Caco-2 (cell line): ENCODE measurements around the gene SLC1A7. TPM values are rescaled to one million over a fixed set of nuclear protein-coding genes. Genes with fewer than 3 reads are reported as not detected.

Source experiments
- BruUV-seq: library from RNA; stranded (reverse); fragments of 400-500 nt; replicated peaks from 2 replicates; lab custom pipeline; 2021; lab: Mats Ljungman, UMichigan
- CTCF ChIA-PET: fragments of 300-600 bp; sonication (Branson Sonifier 250); formaldehyde crosslinking; loops from one replicate; lab custom pipeline; 2022; ENCODE audit warnings: antibody characterized with exemption; lab: Charles Lee
- POLR2A ChIA-PET: fragments of 300-600 bp; sonication (Branson Sonifier 250); formaldehyde crosslinking; loops from one replicate; lab custom pipeline; 2022; ENCODE audit warnings: antibody characterized with exemption; lab: Charles Lee
- DNase-seq, 2 experiments: peaks; one replicate each; pipeline versions ENCODE4 v3.0.0 to v3.0.0-alpha.2; 2020 to 2022
- H3K27me3 ChIP-seq: replicated peaks from 2 replicates; pipeline ENCODE4 v1.6.0; 2011; ENCODE audit warnings: low read length; ENCODE audit not compliant: control insufficient read depth, insufficient read depth
- H3K36me3 ChIP-seq: 2 replicates; pipeline ENCODE4 v1.5.1; 2011; ENCODE audit warnings: low read length; ENCODE audit not compliant: control insufficient read depth, insufficient read depth
- H3K4me1 ChIP-seq: fragments of 250-450 bp; sonication (Bioruptor Pico); 2 replicates; pipeline ENCODE4 v1.5.1; 2020; ENCODE audit warnings: mild to moderate bottlenecking
- H3K4me3 ChIP-seq: 2 replicates; pipeline ENCODE4 v1.5.1; 2011; ENCODE audit warnings: low read depth, mild to moderate bottlenecking, control low read depth, low read length
- H3K9me3 ChIP-seq: fragments of 250-450 bp; sonication (Bioruptor Pico); 2 replicates; pipeline ENCODE4 v1.5.1; 2020; ENCODE audit warnings: mild to moderate bottlenecking, moderate library complexity
- H3K27ac Mint-ChIP-seq: one replicate; pipeline ENCODE4 v1.8.0; 2022; ENCODE audit warnings: mixed read lengths; ENCODE audit not compliant: unreplicated experiment
- H3K27me3 Mint-ChIP-seq: one replicate; pipeline ENCODE4 v1.8.0; 2022; ENCODE audit warnings: mixed read lengths; ENCODE audit not compliant: insufficient read depth, unreplicated experiment
- H3K36me3 Mint-ChIP-seq: one replicate; pipeline ENCODE4 v1.8.0; 2022; ENCODE audit warnings: mild to moderate bottlenecking, mixed read lengths; ENCODE audit not compliant: insufficient read depth, unreplicated experiment
- H3K4me1 Mint-ChIP-seq: one replicate; pipeline ENCODE4 v1.8.0; 2022; ENCODE audit warnings: low read depth, mixed read lengths; ENCODE audit not compliant: unreplicated experiment
- H3K4me3 Mint-ChIP-seq: one replicate; pipeline ENCODE4 v1.8.0; 2022; ENCODE audit warnings: mild to moderate bottlenecking, moderate library complexity, mixed read lengths; ENCODE audit not compliant: unreplicated experiment
- H3K9me3 Mint-ChIP-seq: one replicate; pipeline ENCODE4 v1.8.0; 2022; ENCODE audit warnings: mixed read lengths; ENCODE audit not compliant: unreplicated experiment
- CTCF ChIP-seq, 2 experiments: fragments of 200-600 bp in 1 of 2; IDR thresholded peaks; 1 replicate in 1 of 2; 2 replicates in 1 of 2; pipeline versions ENCODE4 v1.5.1 to v1.8.0; 2011 to 2022; ENCODE audit warnings: antibody characterized with exemption in 1 of 2, control low read depth in 1 of 2, inconsistent platforms in 1 of 2, low read depth in 1 of 2, low read length in 1 of 2, mild to moderate bottlenecking in 1 of 2, moderate library complexity in 1 of 2; ENCODE audit not compliant: insufficient read depth in 1 of 2, severe bottlenecking in 1 of 2, unreplicated experiment in 1 of 2
- intact Hi-C: fragments of 100-400 bp; cut with micrococcal nuclease; formaldehyde crosslinking; loops from one replicate; pipeline ENCODE4 v1.10.0; 2022; ENCODE audit not compliant: unreplicated experiment
- total RNA-seq: library from RNA; stranded (reverse); gene quantifications from 2 replicates; pipeline ENCODE4 v1.2.3, GENCODE V29; 2022

The SLC1A7 gene
- total RNA-seq, 1 experiment from 2014 or later = not detected

GRCh38 chr1:53073868-53074311, 68.5 kb downstream of the SLC1A7 start:
- no peak overlapping the region for H3K4me3 ChIP-seq
- H3K36me3 Mint-ChIP-seq = no peaks in the 10 kb centered on the region
- no peaks in the 10 kb centered on the region for H3K9me3 Mint-ChIP-seq
- H3K4me3 Mint-ChIP-seq = no peak overlapping the region
- intact Hi-C loops = no loop called here
- no peaks in the 10 kb centered on the region for H3K27me3 ChIP-seq
- no peaks in the 10 kb centered on the region for H3K4me1 ChIP-seq
- TF ChIP-seq CTCF (IDR thresholded peaks at IDR 0.05; ENCODE audit: insufficient read depth in 1 of 2, low read depth in 1 of 2, low read length in 1 of 2, severe bottlenecking in 1 of 2, unreplicated experiment in 1 of 2) = no peak
- no peaks in the 10 kb centered on the region for H3K9me3 ChIP-seq
- BruUV-seq = no TSS peak
- no peak overlapping the region for H3K27ac Mint-ChIP-seq
- no peaks in the 10 kb centered on the region for H3K4me1 Mint-ChIP-seq
- ChIA-PET POLR2A (no interaction called here), CTCF (no interaction called here)
- H3K36me3 ChIP-seq = no peaks in the 10 kb centered on the region
- no peaks in the 10 kb centered on the region for H3K27me3 Mint-ChIP-seq
- DNase-seq = peak in 1 of 2 experiments; percentile 9

GRCh38 chr1:53073287-53073686, 69.2 kb downstream of the SLC1A7 start:
- H3K4me1 Mint-ChIP-seq = no peaks in the 10 kb centered on the region
- no peak overlapping the region for H3K4me3 Mint-ChIP-seq
- no peak overlapping the region for H3K27ac Mint-ChIP-seq
- no TSS peak for BruUV-seq
- no peak for DNase-seq
- H3K9me3 ChIP-seq = no peaks in the 10 kb centered on the region
- ChIA-PET CTCF (no interaction called here), POLR2A (no interaction called here)
- intact Hi-C loops = no loop called here
- no peaks in the 10 kb centered on the region for H3K27me3 ChIP-seq
- no peaks in the 10 kb centered on the region for H3K36me3 Mint-ChIP-seq
- H3K4me3 ChIP-seq = no peak overlapping the region
- H3K36me3 ChIP-seq = no peaks in the 10 kb centered on the region
- H3K27me3 Mint-ChIP-seq = no peaks in the 10 kb centered on the region
- no peaks in the 10 kb centered on the region for H3K9me3 Mint-ChIP-seq
- TF ChIP-seq CTCF (IDR thresholded peaks at IDR 0.05; ENCODE audit: insufficient read depth in 1 of 2, low read depth in 1 of 2, low read length in 1 of 2, severe bottlenecking in 1 of 2, unreplicated experiment in 1 of 2) = no peak
- H3K4me1 ChIP-seq = no peaks in the 10 kb centered on the region

- POLR2A ChIA-PET = no interaction called here
- intact Hi-C loops = no loop called here
- Mint-ChIP-seq H3K27me3 (no peaks in the 10 kb centered on the region), H3K4me3 (no peak overlapping the region), H3K4me1 (no peaks in the 10 kb centered on the region), H3K9me3 (no peaks in the 10 kb centered on the region), H3K27ac (no peak overlapping the region), H3K36me3 (no peaks in the 10 kb centered on the region)
- CTCF ChIA-PET = no interaction called here
- no peaks in the 10 kb centered on the region for H3K36me3 ChIP-seq
- no peak for TF ChIP-seq CTCF (IDR thresholded peaks at IDR 0.05; ENCODE audit: insufficient read depth in 1 of 2, low read depth in 1 of 2, low read length in 1 of 2, severe bottlenecking in 1 of 2, unreplicated experiment in 1 of 2)
- no peaks in the 10 kb centered on the region for H3K27me3 ChIP-seq
- no peak overlapping the region for H3K4me3 ChIP-seq
- H3K4me1 ChIP-seq = no peaks in the 10 kb centered on the region
- H3K9me3 ChIP-seq = no peaks in the 10 kb centered on the region
- no peak for DNase-seq
- no TSS peak for BruUV-seq
Observed at GRCh38 chr1:53071915-53072314, 70.5 kb downstream of the SLC1A7 start.
